ENCODE measurements around the gene SLC4A2. TPM values are rescaled to one million over a fixed set of nuclear protein-coding genes. Genes with fewer than 3 reads are reported as not detected.
"Not testable (repeated sequence)": the region's sequence is repeated elsewhere in the genome, so short reads cannot be mapped to it uniquely, and the experiment has no call there.

Gene SLC4A2
- total and polyA plus RNA-seq, 7 donors: 12.3 to 124 (median 84.6) TPM

DNA sequence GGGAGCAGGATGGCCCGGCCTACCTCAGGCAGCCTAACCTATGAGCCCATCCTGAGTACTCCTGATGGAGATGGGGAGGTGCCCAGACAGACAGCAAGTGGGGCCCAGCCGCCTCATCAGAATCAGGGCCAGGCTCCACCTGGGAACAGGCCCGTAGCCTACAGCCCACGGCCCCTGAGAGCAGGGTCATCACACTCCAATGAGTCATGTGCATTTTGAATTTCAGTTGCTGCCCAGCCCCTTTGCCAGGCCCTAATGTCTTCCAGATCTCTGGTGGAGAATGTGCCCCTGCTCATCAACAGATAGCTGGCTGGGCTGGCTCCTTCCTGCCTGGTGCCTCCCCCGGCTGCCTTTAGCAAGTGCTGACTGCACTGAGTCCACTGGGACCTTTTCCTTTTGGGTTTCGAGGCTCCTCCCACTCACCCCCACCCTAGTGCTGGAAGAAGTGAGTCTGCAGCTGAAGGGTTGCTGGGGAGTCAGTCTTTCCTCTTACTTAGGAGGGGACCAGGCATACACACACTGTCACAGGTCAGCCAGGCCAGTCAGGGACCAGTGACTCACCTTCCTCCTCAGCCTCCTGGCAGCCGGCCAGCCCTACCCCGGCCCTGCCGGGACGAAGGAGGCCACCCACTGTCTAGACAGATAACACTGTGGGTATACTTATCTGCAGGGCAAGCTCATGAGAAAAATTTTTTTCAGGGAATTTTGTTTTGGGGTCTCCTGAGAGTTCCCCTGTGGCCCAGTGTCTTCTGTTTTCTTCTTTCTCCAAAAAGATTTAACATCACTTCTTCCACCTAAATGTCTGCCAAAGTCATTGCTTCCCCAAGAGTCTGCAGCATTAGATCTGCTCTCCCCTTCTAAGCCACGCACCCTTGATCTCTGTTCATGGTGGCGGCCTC, 20.2 kb upstream of the SLC4A2 start:
- TF ChIP-seq POLR2AphosphoS5 (IDR thresholded peaks at IDR 0.05) (peak in 1 of 4 donors; percentile 53), EP300 (IDR thresholded peaks at IDR 0.05) (no peak)

DNA sequence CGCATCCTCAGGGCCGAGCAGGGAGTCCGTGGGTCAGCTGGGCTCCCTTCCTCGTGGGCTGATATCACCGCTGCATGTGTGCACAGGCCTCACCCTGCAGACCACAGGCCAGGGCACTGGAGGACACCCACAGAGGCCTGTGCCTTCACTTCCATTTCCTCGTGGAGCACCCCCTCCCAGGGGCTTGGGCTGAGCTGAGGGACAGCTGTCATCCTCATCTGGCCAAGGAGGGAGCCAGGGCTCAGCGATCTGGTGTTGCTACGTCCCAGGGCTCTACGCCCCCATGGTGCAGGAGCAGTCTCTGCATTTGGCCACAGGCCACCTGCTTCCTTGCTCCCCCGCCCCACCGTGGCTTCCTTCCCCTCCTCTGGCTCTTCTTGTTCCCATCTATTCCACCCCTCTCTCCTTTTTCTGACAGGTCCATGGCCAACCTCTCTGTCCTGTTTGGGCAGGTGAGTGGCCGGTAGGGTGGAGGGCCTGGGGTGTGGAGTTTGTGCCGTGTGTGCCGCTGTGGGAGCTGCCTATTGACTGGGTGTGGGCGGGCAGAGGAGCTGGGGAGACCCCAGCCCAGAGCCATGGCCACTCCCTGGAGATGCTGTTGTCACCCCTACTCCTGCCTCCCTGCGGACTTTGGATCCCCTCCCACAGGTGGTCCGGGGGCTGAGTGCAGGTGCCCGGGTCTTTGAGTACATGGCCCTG, 19.4 kb upstream of the SLC4A2 start:
- peaks cover 0 to 72% (median 29%) of the 10 kb centered on the region in 4 donors for H3K36me3 ChIP-seq

More for the DNA sequence above, 20.2 kb upstream of the SLC4A2 start:
- intact Hi-C loops (cut with DNase I): no loop called here
- H3K36me3 ChIP-seq: peaks cover 0 to 72% (median 29%) of the 10 kb centered on the region in 4 donors
- H3K27ac ChIP-seq: peak overlapping the region in 3 of 4 donors; percentile 7 to 60 (median 46)
- H3K4me3 ChIP-seq: no peak overlapping the region
- DNase-seq: peak; percentile 87
- H3K27me3 ChIP-seq: no peaks in the 10 kb centered on the region
- peaks cover 0 to 17% (median 8%) of the 10 kb centered on the region in 4 donors for H3K4me1 ChIP-seq
- no peaks in the 10 kb centered on the region for H3K9me3 ChIP-seq
- 48 to 57% methylated on average over 12 of the region's 12 CpGs for WGBS, 2 donors

DNA sequence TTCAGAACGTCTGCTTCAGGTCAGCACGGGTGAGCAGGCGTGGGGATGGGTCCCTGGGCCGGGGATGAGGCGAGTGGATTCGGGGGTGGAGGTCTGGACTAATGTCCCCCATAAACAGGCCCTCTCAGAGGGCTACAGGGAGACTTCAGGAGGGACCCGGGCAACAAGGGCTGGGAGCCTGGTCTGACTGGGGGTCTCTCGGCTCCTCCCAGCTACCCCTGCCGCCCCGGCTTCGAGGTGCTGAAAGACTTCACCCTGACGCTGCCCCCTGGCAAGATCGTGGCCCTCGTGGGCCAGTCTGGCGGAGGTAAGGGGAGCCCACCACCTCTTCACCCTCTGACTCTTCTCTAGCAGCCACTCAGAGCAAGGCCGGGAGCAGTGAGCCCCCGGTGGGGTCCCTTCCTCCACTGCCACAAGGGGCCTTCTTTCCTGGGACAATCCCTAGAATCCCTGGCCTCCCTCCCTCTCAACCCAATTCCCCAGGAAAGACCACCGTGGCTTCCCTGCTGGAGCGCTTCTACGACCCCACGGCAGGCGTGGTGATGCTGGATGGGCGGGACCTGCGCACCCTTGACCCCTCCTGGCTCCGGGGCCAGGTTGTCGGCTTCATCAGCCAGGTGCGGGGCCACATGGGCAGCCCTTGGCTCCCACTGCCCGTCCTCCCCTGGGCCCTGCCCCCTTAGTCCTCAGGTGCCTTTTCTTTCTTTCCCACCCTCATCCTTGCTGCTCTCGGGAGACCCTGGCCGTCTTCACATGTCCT, 18.6 kb upstream of the SLC4A2 start:
- intact Hi-C loops (cut with DNase I): no loop called here
- Histone ChIP-seq H3K27ac (no peak overlapping the region), H3K4me1 (peaks cover 0 to 17% (median 8%) of the 10 kb centered on the region in 4 donors), H3K9me3 (no peaks in the 10 kb centered on the region), H3K27me3 (no peaks in the 10 kb centered on the region), H3K4me3 (no peak overlapping the region), H3K36me3 (peaks cover 0 to 69% (median 26%) of the 10 kb centered on the region in 4 donors)
- 94 to 95% methylated on average over 30 of the region's 30 CpGs for WGBS, 2 donors
- TF ChIP-seq POLR2AphosphoS5 (IDR thresholded peaks at IDR 0.05) (no peak), EP300 (IDR thresholded peaks at IDR 0.05) (no peak), POLR2A (IDR thresholded peaks at IDR 0.05) (no peak)
- TF ChIP-seq, protein P1, sequence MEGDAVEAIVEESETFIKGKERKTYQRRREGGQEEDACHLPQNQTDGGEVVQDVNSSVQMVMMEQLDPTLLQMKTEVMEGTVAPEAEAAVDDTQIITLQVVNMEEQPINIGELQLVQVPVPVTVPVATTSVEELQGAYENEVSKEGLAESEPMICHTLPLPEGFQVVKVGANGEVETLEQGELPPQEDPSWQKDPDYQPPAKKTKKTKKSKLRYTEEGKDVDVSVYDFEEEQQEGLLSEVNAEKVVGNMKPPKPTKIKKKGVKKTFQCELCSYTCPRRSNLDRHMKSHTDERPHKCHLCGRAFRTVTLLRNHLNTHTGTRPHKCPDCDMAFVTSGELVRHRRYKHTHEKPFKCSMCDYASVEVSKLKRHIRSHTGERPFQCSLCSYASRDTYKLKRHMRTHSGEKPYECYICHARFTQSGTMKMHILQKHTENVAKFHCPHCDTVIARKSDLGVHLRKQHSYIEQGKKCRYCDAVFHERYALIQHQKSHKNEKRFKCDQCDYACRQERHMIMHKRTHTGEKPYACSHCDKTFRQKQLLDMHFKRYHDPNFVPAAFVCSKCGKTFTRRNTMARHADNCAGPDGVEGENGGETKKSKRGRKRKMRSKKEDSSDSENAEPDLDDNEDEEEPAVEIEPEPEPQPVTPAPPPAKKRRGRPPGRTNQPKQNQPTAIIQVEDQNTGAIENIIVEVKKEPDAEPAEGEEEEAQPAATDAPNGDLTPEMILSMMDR (IDR thresholded peaks at IDR 0.05): no peak
- DNase-seq: no peak

More for the DNA sequence above, 19.4 kb upstream of the SLC4A2 start:
- TF ChIP-seq POLR2AphosphoS5 (IDR thresholded peaks at IDR 0.05): no peak
- peaks cover 0 to 17% (median 8%) of the 10 kb centered on the region in 4 donors for H3K4me1 ChIP-seq
- H3K27ac ChIP-seq: no peak overlapping the region
- no peak for DNase-seq
- no peak overlapping the region for H3K4me3 ChIP-seq
- WGBS, 2 donors: 74 to 82% methylated on average over 18 of the region's 18 CpGs
- no peaks in the 10 kb centered on the region for H3K9me3 ChIP-seq
- H3K27me3 ChIP-seq: no peaks in the 10 kb centered on the region
- intact Hi-C loops (cut with DNase I): no loop called here

DNA sequence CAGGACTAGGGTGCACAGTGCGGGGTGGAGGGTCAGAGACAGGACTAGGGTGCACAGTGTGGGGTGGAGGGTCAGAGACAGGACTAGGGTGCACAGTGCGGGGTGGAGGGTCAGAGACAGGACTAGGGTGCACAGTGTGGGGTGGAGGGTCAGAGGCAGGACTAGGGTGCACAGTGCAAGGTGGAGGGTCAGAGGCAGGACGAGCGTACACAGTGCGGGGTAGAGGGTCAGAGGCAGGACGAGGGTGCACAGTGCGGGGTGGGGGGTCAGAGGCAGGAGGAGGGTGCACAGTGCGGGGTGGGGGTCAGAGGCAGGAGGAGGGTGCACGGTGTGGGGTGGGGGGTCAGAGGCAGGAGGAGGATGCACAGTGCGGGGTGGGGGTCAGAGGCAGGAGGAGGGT, 15.9 kb upstream of the SLC4A2 start:
- DNase-seq; H3K9me3 ChIP-seq; H3K27me3 ChIP-seq; intact Hi-C loops (cut with DNase I); H3K27ac ChIP-seq; H3K4me3 ChIP-seq: not testable (repeated sequence)
- H3K36me3 ChIP-seq: peaks cover 0 to 48% (median 16%) of the 10 kb centered on the region in 4 donors
- H3K4me1 ChIP-seq: peaks cover 0 to 29% (median 18%) of the 10 kb centered on the region in 4 donors
- 87 to 88% methylated on average over 10 of the region's 10 CpGs for WGBS, 2 donors

DNA sequence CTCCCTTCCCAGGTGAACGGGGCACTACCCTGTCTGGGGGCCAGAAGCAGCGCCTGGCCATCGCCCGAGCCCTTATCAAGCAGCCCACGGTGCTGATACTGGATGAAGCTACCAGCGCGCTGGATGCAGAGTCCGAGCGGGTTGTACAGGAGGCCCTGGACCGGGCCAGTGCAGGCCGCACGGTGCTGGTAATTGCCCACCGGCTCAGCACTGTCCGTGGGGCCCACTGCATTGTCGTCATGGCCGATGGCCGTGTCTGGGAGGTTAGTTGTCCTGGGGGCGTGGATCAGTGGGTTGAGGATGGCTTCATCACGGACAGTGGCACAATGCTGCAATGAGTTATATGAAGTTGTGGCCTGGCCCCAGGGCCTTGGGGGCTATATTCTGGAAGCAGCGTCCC, 15.4 kb upstream of the SLC4A2 start:
- H3K4me1 ChIP-seq: peaks cover 0 to 23% (median 13%) of the 10 kb centered on the region in 4 donors
- no peaks in the 10 kb centered on the region for H3K9me3 ChIP-seq
- H3K27ac ChIP-seq: no peak overlapping the region
- H3K4me3 ChIP-seq: no peak overlapping the region
- no peak for DNase-seq
- TF ChIP-seq, protein P1 (IDR thresholded peaks at IDR 0.05): no peak
- TF ChIP-seq POLR2A (IDR thresholded peaks at IDR 0.05) (no peak), POLR2AphosphoS5 (IDR thresholded peaks at IDR 0.05) (no peak), EP300 (IDR thresholded peaks at IDR 0.05) (no peak)
- no peaks in the 10 kb centered on the region for H3K27me3 ChIP-seq
- intact Hi-C loops (cut with DNase I): no loop called here
- H3K36me3 ChIP-seq: peaks cover 0 to 48% (median 16%) of the 10 kb centered on the region in 4 donors
- WGBS, 2 donors: 95 to 96% methylated on average over 20 of the region's 20 CpGs
